Gastroesophageal sphincter (tissue), 4 donors: ENCODE data around the gene PIN4. TPM values are rescaled to one million over a fixed set of nuclear protein-coding genes. Genes with fewer than 3 reads are reported as not detected.

ENCODE experiments used
- ATAC-seq: fragments of 150-250 bp; one replicate; pipeline ENCODE4 v1.9.1; 2016; ENCODE audit warnings: mild to moderate bottlenecking, moderate library complexity
- H3K27ac ChIP-seq, 4 donors: fragments of 200-600 bp; sonication (generic) in 3 of 4; 1 replicate in 3 of 4; 2 replicates in 1 of 4; pipeline ENCODE4 v1.5.1; 2016 to 2019
- H3K27me3 ChIP-seq: fragments of 200-600 bp; sonication (generic); one replicate; pipeline ENCODE4 v1.5.1; 2019
- H3K36me3 ChIP-seq, 2 donors: fragments of 200-600 bp; sonication (generic); one replicate each; pipeline ENCODE4 v1.5.1; 2019; ENCODE audit warnings: control low read depth in 1 of 2
- H3K4me1 ChIP-seq, 3 donors: fragments of 200-600 bp; sonication (generic); 1 replicate in 2 of 3; 2 replicates in 1 of 3; pipeline ENCODE4 v1.5.1; 2016 to 2019; ENCODE audit warnings: control low read depth in 2 of 3
- H3K4me3 ChIP-seq, 2 donors: fragments of 200-600 bp; sonication (generic); one replicate each; pipeline ENCODE4 v1.5.1; 2019; ENCODE audit warnings: mild to moderate bottlenecking in 1 of 2, moderate library complexity in 1 of 2
- H3K9me3 ChIP-seq, 3 donors: fragments of 200-600 bp; sonication (generic); one replicate each; pipeline ENCODE4 v1.5.1; 2017 to 2019; ENCODE audit warnings: control low read depth in 2 of 3
- EP300 ChIP-seq: sonication (generic); formaldehyde crosslinking; IDR thresholded peaks from one replicate; pipeline ENCODE4 v1.6.1; 2017; ENCODE audit warnings: antibody characterized with exemption, mild to moderate bottlenecking
- POLR2A ChIP-seq, 2 donors: fragments of 450-650 bp; IDR thresholded peaks; one replicate each; pipeline ENCODE4 v1.6.1; 2017; ENCODE audit warnings: antibody characterized with exemption in 2 of 2, mild to moderate bottlenecking in 2 of 2, moderate library complexity in 1 of 2
- POLR2AphosphoS5 ChIP-seq: sonication (generic); formaldehyde crosslinking; IDR thresholded peaks from one replicate; pipeline ENCODE4 v1.6.1; 2017; ENCODE audit warnings: antibody characterized with exemption
- WGBS, 2 donors: methylation state at CpG; one replicate each; pipeline ENCODE4 v1.1.5; 2018; ENCODE audit warnings: low coverage in 1 of 2; 5-methylcytosine and 5-hydroxymethylcytosine counted together
- total RNA-seq, 4 donors: library from RNA; depleted of rRNA; stranded (reverse); fragments of >200 nt; gene quantifications; one replicate each; pipeline ENCODE4 v1.1.0, GENCODE V29; 2016
- TF ChIP-seq, protein P1 (sequence below), 4 experiments: fragments of 200-600 bp in 2 of 4; fragments of 450-650 bp in 2 of 4; sonication (generic) in 1 of 4; IDR thresholded peaks; one replicate each; pipeline ENCODE4 v1.5.1; 2017 to 2019; ENCODE audit warnings: antibody characterized with exemption in 4 of 4, mild to moderate bottlenecking in 2 of 4, moderate library complexity in 2 of 4

PIN4 gene
- total RNA-seq, 4 donors from 2014 or later = 5.7 to 10.6 (median 8.8) TPM

DNA sequence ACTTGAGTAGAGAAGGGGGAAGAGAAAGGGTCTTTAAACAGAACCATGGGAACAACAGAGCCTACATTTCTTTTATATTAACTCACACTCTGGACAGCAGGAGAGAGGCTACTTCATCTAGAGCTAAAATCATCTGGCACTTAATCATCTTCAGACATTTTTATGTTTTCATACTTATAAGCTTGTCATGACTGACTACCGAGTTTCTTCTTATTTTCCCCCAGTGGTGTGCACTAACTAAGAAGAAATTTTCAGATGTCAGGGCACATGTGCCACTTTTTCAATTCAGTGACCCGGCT is 38.0 kb upstream of the PIN4 start:
- H3K27me3 ChIP-seq = no peaks in the 10 kb centered on the region
- H3K9me3 ChIP-seq = no peaks in the 10 kb centered on the region
- no peak for ATAC-seq
- peaks cover 0 to 52% of the 10 kb centered on the region in 2 donors for H3K36me3 ChIP-seq
- H3K27ac ChIP-seq = no peak overlapping the region
- H3K4me1 ChIP-seq = no peaks in the 10 kb centered on the region
- TF ChIP-seq EP300 (no peak), POLR2A (IDR thresholded peaks at IDR 0.05) (no peak), POLR2AphosphoS5 (no peak)
- TF ChIP-seq, protein P1, sequence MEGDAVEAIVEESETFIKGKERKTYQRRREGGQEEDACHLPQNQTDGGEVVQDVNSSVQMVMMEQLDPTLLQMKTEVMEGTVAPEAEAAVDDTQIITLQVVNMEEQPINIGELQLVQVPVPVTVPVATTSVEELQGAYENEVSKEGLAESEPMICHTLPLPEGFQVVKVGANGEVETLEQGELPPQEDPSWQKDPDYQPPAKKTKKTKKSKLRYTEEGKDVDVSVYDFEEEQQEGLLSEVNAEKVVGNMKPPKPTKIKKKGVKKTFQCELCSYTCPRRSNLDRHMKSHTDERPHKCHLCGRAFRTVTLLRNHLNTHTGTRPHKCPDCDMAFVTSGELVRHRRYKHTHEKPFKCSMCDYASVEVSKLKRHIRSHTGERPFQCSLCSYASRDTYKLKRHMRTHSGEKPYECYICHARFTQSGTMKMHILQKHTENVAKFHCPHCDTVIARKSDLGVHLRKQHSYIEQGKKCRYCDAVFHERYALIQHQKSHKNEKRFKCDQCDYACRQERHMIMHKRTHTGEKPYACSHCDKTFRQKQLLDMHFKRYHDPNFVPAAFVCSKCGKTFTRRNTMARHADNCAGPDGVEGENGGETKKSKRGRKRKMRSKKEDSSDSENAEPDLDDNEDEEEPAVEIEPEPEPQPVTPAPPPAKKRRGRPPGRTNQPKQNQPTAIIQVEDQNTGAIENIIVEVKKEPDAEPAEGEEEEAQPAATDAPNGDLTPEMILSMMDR (IDR thresholded peaks at IDR 0.05) = no peak
- WGBS, 2 donors = 50 to 55% methylated on average over 1 to 2 of the region's 2 CpGs
- no peak overlapping the region for H3K4me3 ChIP-seq

DNA sequence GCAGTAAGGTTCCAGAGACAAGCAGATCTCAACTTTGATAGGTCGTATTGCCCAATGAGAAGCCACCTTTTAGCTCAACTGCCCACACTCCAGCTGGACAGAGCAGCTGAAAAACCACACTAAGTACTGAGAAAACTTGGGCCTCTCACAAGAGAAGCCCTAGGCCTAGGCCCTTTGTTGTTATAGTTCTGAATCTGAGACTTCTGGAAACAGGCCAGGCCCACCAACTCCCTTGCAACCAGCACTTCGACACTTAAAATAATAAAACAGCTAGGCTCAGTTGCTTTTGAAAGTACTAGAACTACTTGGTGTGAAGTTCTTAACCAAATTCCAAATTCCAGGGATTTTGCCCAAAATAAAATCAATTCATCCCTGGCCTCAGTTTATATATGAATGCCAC is 36.4 kb upstream of the PIN4 start:
- H3K9me3 ChIP-seq = no peaks in the 10 kb centered on the region
- H3K36me3 ChIP-seq = peaks cover 0 to 36% of the 10 kb centered on the region in 2 donors
- no CpG with 5 or more reads among the region's 2 CpGs for WGBS, 2 donors
- no peak overlapping the region for H3K27ac ChIP-seq
- ATAC-seq = no peak
- TF ChIP-seq, protein P1 (IDR thresholded peaks at IDR 0.05) = no peak
- TF ChIP-seq POLR2AphosphoS5 = no peak
- TF ChIP-seq EP300 = no peak
- TF ChIP-seq POLR2A (IDR thresholded peaks at IDR 0.05) = no peak
- no peaks in the 10 kb centered on the region for H3K4me1 ChIP-seq
- no peak overlapping the region for H3K4me3 ChIP-seq
- H3K27me3 ChIP-seq = no peaks in the 10 kb centered on the region

DNA sequence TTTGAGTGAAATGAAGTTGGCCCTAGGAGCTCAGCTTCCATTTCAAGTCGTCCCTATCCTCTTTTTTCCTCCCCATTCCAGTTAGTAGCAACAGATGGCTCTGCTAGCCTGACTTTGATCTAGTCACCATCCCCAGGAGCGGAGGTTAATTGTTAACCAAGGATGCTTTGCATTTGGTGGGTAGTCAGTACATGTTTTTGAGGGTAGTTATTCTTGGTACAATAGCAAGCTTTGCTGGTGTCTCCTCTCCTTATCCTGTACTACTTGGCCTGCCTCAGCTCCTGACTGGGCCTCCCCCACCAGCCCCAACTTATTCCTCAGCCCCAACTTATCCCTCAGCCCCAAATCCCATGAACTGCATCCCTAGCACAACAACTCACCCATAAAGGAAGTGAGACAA is 35.0 kb upstream of the PIN4 start:
- Histone ChIP-seq H3K9me3 (no peaks in the 10 kb centered on the region), H3K4me1 (no peaks in the 10 kb centered on the region), H3K27ac (no peak overlapping the region), H3K4me3 (no peak overlapping the region), H3K36me3 (peaks cover 0 to 24% of the 10 kb centered on the region in 2 donors), H3K27me3 (no peaks in the 10 kb centered on the region)
- no peak for TF ChIP-seq POLR2AphosphoS5
- TF ChIP-seq EP300 = no peak
- TF ChIP-seq POLR2A (IDR thresholded peaks at IDR 0.05) = no peak
- TF ChIP-seq, protein P1 (IDR thresholded peaks at IDR 0.05) = no peak
- 43 to 88% methylated on average over 1 to 2 of the region's 2 CpGs for WGBS, 2 donors
- ATAC-seq = no peak

DNA sequence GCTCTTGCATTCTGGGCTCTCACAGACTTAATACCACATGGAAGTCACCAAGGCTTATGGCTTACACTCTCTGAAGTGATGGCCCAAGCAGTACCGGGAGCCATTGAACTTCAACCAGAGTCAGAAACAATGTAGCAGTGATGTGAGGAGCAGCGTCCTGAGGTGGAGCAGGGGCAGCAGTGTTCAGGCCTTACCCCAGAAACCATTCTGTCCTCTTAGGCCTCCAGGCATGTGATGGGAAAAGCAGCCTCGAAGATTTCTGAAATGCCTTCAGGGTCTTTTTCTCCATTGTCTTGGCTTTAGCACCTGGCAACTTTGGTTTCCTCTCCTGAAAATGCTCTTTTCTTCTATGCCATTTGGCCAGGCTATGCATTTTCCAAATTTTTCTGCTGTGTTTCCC is 22.8 kb upstream of the PIN4 start:
- Histone ChIP-seq H3K27me3 (no peaks in the 10 kb centered on the region), H3K4me3 (no peak overlapping the region), H3K9me3 (no peaks in the 10 kb centered on the region), H3K4me1 (no peaks in the 10 kb centered on the region), H3K27ac (no peak overlapping the region), H3K36me3 (no peaks in the 10 kb centered on the region)
- WGBS, 2 donors = 100% methylated on average over 2 of the region's 3 CpGs; no CpG with 5 or more reads in 1 of the 2 donors
- no peak for TF ChIP-seq EP300
- TF ChIP-seq POLR2A (IDR thresholded peaks at IDR 0.05) = no peak
- TF ChIP-seq POLR2AphosphoS5 = no peak
- TF ChIP-seq, protein P1 (IDR thresholded peaks at IDR 0.05) = no peak
- ATAC-seq = no peak

DNA sequence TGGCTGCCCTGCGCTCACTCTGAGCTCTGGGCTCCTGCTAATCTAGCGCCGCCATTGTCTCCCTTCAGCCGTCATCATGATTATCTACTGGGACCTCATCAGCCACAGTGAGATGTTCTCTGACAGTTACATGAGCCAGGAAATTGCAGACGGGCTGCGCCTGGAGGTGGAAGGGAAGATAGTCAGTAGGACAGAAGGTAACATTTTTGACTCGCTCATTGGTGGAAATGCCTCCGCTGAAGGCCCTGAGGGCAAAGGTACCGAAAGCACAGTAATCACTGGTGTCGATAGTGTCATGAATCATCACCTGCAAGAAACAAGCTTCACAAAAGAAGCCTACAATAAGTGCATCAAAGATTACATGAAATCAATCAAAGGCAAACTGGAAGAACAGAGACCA is 21.8 kb upstream of the PIN4 start:
- H3K4me1 ChIP-seq = no peaks in the 10 kb centered on the region
- 70 to 91% methylated on average over 4 to 5 of the region's 10 CpGs for WGBS, 2 donors
- no peaks in the 10 kb centered on the region for H3K36me3 ChIP-seq
- TF ChIP-seq, protein P1 (IDR thresholded peaks at IDR 0.05) = no peak
- TF ChIP-seq POLR2AphosphoS5 = no peak
- TF ChIP-seq POLR2A (IDR thresholded peaks at IDR 0.05) = no peak
- TF ChIP-seq EP300 = no peak
- H3K27ac ChIP-seq = no peak overlapping the region
- H3K27me3 ChIP-seq = no peaks in the 10 kb centered on the region
- H3K9me3 ChIP-seq = no peaks in the 10 kb centered on the region
- H3K4me3 ChIP-seq = no peak overlapping the region
- no peak for ATAC-seq
